ENCODE measurements around the gene PBX3. TPM values are rescaled to one million over a fixed set of nuclear protein-coding genes. Genes with fewer than 3 reads are reported as not detected.

Gene PBX3
- total RNA-seq, 1 donor = 62.4 TPM

DNA sequence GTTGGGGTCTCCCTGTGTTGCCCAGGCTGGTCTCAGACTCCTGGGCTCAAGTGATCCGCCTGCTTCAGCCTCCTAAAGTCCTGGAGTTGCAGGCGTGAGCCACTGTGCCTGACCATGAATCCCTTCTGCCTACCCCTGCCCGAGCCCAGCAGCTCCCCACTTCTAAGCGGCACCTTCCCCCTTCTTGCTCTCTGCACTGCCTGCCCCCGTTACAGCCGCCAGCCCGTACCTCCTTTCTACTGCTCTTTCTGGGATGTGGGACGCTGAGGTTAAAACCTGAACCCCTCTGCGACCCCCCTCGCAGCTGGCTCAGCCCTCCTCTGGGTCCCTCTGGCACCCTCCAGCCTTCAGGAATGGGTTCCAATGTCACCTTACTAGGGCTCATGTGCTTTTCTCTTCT is 249.6 kb downstream of the PBX3 start:
- H3K4me3 ChIP-seq (ENCODE audit: low read depth, low read length) = no peak overlapping the region
- no peak for DNase-seq (ENCODE audit: low read depth)
- TF ChIP-seq, protein P1, sequence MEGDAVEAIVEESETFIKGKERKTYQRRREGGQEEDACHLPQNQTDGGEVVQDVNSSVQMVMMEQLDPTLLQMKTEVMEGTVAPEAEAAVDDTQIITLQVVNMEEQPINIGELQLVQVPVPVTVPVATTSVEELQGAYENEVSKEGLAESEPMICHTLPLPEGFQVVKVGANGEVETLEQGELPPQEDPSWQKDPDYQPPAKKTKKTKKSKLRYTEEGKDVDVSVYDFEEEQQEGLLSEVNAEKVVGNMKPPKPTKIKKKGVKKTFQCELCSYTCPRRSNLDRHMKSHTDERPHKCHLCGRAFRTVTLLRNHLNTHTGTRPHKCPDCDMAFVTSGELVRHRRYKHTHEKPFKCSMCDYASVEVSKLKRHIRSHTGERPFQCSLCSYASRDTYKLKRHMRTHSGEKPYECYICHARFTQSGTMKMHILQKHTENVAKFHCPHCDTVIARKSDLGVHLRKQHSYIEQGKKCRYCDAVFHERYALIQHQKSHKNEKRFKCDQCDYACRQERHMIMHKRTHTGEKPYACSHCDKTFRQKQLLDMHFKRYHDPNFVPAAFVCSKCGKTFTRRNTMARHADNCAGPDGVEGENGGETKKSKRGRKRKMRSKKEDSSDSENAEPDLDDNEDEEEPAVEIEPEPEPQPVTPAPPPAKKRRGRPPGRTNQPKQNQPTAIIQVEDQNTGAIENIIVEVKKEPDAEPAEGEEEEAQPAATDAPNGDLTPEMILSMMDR (IDR thresholded peaks at IDR 0.05; ENCODE audit: insufficient read depth, low read length) = no peak

DNA sequence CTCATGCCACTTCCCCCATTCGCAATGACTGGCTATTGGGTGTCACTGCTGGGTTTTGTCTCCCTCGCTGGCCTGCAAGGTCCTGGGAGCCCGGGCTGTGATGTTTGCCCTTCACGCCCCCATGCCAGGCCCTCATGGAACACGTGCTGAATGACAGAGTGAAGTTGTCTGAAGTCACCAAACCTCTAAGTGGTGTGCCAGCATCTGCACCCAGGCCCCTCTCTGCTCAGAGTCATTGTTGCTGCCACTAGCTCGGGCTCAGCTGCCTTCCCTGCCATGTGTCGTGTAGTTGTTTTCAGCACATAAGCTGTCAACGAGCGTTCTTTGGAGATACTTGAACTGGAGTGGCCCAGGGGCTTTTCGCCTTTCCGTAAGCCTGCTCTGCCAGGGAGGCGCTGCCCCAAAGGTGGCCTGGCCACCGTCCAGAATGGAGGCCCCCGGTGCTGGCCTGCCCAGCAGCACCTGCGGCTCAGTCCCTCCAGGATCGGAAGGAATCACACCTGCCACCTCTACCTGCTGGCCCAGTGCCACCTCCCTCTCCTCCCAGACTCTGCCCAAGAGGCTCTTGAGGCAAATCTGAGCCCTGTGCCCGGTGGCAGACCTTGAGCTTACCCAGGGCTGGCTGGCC is 250.1 kb downstream of the PBX3 start:
- no peak for DNase-seq (ENCODE audit: low read depth)
- no peak overlapping the region for H3K4me3 ChIP-seq (ENCODE audit: low read depth, low read length)
- TF ChIP-seq, protein P1 (IDR thresholded peaks at IDR 0.05; ENCODE audit: insufficient read depth, low read length) = no peak

GRCh38 chr9:125998837-125999503 is 251.8 kb downstream of the PBX3 start:
- TF ChIP-seq, protein P1 (IDR thresholded peaks at IDR 0.05; ENCODE audit: insufficient read depth, low read length) = no peak
- DNase-seq (ENCODE audit: low read depth) = no peak
- H3K4me3 ChIP-seq (ENCODE audit: low read depth, low read length) = no peak overlapping the region

DNA sequence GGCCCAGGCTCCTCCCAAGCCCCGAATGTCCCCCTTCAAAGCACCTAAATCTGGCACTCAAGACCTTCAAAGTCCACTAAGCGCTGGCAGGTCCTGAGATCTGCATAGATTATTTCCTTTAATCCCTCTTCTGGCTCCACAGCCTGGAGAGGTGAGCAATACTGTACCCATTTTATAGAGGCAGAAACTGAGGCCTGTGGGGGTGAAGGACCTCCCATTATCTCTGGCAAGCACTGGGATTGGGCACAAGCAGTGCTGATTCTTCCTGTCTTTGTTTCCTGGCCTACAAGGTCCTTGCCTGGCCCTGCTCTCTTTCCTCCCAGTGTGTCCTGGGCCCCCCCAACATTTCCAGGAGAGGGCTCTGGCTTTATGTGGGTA is 252.3 kb downstream of the PBX3 start:
- TF ChIP-seq, protein P1 (IDR thresholded peaks at IDR 0.05; ENCODE audit: insufficient read depth, low read length) = no peak
- no peak for DNase-seq (ENCODE audit: low read depth)
- H3K4me3 ChIP-seq (ENCODE audit: low read depth, low read length) = no peak overlapping the region

DNA sequence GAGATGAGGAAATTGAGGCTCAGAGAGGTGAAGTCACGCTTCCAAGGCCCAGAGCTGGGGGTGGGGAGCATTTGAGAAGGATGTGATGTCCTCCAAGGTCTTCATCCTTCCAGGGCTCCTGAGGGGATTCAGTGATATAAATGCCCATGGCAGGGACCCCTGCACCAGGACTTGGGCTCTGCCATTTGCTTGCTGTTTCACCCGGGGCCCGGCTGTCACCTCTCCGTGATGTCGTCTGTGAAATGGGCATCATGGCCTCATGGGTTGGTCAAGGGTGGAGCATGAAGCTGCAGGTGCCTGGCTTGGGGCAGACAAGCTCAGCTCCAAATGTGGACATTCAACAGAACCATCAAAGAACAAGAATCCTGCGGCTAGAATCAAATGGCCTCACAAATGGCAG is 253.1 kb downstream of the PBX3 start:
- DNase-seq (ENCODE audit: low read depth) = no peak
- TF ChIP-seq, protein P1 (IDR thresholded peaks at IDR 0.05; ENCODE audit: insufficient read depth, low read length) = no peak

DNA sequence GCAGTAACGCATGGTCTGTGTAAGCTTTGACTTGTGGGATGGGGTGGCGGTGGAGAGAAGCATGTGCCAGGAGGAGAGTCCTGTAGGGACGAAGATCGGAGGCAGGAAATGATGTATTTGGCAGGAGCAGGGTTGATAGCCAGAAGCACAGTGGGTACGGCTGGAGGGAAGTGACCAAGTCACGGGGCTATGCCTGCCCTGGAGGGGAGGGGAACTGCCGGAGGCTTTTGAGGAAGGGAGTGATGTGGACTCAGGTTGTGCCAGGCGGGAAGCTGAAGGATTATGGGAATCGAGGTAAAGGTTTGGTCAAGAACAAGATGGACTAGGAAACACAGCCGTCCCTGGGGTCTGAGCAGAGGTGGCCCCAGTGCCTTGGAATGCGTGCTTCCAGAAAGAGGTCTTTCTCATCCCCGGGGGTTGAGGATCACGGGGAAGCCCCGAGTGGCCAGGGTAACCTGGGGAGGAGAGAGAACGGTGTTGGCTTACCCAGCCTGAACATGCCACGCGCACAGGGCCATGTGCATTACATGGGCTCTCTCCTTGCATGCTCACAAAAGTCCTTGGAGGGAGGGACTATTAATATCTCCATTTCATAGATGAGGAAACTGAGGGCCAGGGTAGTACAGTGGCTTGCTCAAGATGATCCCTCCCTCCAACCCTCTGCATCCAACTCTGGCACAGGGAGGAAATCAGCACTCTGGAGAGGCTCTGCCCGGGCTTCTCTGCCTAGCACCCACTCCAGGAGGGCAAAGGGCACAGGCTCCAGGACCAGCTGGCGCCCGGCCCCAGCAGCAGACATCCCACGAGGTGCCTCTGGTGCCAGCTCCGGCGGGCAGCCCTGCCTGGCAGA is 253.8 kb downstream of the PBX3 start:
- TF ChIP-seq, protein P1 (IDR thresholded peaks at IDR 0.05; ENCODE audit: insufficient read depth, low read length) = no peak
- DNase-seq (ENCODE audit: low read depth) = no peak
- no peak overlapping the region for H3K4me3 ChIP-seq (ENCODE audit: low read depth, low read length)

More for the DNA sequence above, 253.1 kb downstream of the PBX3 start:
- H3K4me3 ChIP-seq (ENCODE audit: low read depth, low read length) = no peak overlapping the region
